Measurements from ENCODE around the gene WRNIP1.
"Not testable (repeated sequence)": the region's sequence is repeated elsewhere in the genome, so short reads cannot be mapped to it uniquely, and the experiment has no call there.

The WRNIP1 gene

DNA sequence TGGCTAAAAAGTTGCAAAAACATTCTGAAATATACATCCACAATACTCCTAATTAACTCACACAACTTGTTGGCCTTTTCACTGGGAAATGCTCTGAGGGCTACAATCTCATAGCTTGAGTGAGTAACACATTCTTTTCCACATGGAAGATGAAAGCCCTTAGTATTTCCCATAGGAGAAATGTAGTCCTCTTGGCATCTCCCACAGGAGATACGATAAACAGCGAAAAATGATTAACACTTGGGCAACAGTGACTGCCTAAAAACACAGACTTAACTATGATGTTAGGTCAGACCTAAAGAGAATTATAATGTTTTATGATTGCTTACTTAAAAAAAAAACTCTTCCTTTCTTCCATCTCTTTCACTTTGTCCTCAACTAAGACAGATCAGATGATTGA lies 23.4 kb upstream of the WRNIP1 start:
- DNase-seq = no peak

DNA sequence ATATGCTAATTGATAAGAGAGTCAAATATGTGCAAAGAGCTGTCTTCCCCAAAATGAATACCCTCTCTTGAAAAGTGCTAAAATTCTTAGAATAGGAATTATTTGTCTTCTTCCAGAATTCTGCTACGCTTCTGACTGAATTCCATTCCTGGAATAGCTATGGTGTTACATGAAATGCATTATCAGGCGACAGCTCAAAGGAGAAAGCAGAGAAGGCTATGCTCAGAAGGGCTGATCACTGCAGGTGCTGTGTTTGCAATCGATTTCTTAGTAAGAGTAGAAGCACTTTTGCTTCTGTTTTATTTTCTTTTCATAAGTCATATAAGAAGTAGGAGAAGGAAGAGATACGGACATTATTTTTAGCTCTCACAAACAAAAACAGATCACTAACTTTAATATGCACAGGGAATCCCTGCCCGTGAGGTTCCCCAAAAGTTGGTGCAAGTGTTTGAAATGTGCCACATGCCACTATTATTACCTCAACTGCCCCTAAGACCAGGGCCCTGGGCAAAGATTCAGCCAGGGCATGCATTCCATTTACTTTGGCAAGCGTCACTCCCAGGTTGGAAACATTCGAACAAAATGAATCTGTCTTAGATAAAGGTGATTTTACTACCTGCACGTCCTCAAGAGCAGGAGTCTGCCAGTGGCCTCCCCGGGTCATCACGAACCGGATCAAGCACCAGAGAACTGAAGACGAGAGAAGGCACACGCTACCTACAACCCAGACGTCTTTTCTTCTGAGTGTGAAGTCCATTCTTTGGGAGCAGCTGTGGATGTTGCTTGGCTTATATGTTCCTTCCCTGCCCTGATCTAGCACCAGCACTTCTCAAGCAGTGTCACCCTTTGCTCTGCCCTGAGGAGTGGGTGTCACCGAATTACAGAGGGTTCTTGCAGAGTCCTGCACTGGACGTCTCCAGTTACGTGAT lies 21.6 kb upstream of the WRNIP1 start:
- no peak for DNase-seq

DNA sequence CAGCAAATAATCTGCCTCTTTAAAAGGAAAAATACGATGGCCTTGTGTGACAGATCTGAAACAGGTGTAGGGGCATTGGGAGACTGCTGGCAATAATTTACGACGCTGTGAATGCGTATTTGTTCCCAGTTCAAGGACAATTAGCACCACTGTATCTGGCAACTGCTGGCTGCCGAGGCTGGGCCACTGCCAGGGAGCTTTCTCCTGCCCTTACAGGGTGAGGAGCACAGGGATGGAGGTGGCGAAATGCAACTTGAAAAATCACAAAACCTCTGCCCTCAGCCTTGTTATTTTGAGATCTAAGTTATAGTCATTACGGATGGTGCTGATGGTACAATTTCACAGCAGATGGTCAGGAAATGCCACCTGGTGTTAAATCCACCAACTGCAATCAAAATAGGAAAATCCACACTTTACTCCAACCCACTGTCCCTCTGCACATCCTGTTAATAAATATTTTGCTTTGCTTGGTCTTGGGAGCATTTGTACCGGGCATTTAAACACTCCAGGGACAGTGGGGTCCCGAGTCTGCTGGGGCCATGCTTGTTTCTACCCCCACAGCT lies 20.9 kb upstream of the WRNIP1 start:
- DNase-seq = peak; percentile 75

DNA sequence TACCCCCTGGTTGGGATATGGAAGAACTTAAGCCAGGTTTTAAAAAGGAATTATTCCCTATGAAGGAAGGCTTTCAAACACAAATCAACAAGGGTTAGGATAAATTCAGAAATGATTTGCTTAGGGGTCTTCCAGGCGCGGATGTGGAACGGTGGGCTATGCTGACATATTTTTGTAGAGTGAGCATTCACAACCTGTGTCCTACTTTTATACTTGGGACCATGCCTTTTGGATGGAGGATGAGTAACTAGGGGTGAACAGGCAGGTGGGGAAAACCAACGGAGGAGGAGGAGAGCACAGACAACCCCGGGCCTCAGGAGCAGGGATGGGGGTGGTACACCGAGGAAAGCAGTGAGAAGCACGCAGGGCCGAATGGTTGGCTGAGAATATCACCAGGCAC lies 20.4 kb upstream of the WRNIP1 start:
- no peak for DNase-seq

DNA sequence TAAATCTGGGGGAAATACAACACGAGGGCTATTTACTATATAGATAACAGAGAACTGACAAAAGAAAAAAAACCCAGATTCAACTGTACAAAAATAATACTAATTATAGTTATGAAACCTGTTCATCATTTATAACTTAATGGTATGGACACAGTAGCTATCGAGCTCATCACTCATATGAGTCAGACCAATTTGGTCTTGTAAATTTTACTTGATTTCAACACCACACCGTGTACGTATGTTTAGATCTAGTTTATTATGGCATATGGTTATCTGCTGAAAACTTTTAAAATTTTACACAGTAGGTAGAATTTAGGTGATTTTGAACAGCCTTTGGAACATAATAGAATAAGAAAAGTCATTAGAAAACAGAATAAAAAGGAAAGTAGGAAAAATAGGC lies 19.9 kb upstream of the WRNIP1 start:
- no peak for DNase-seq

DNA sequence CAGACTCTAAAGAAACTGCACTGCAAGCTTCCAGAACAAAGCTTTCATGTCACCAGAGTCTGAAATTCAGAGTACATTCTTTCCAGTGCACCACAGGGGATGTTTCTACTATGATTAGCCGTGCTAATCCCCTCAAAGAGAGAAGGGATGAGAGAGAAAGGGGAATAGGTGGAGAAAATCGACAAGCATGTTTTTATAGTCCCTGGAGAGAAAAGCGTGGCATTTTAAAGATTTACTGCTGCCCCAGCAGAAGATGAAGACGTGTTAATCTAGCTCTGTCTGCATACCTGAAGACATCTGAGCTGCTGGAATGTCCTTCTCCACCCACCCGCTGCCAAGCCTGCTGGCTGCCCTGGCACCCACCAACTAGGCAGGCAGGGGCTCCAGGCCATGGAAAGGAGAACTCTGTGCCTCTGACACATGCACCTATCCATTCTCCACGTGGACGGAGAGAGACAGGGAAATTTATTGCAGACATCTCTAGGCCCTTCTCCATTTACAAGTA lies 18.6 kb upstream of the WRNIP1 start:
- no peak for DNase-seq

DNA sequence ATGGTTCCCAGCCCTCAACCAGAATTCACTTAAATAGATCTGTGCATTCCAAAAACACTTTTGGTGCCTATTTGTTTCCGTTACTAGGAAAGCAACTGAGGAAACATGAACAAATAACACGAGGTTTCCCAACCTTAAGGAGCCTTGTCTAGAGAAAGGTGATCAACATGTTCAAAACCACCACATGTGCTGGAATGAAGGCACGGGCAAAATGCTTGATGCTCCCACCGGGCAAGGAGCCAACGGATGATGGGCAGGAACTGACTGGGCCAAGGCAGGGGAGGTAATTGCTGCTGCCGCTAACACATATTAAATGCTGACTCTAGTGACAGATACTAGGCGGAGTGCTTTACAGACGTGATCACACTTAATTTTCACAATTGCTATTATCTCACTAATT lies 17.0 kb upstream of the WRNIP1 start:
- DNase-seq = no peak

DNA sequence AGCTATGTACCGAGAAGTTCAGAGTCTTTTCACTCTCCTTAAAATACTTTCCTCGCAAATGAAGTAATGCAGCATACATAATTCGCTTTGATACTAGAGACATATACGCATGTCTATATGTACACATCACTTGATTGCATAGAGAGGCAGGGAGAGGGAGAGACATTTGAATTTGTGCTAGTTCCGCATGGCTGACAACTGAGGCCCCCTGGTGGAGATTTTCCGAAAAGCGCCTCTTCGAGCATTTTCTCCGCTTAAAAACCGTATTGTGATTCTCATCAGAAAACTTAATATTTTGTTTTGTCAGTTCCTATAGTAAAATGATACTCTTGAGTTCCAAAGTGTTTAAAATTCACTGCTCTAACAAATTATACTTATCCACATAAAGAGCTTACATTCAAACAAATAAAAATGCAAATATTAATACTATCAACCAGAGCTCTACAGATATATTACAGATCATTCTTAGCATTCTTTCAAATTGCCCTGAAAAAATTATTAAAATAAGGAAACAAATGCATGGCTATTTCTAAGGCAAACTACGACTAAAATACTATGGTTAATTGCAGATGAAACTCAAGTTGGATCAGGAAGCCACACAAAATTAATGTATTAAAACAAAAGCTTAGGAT lies 15.1 kb upstream of the WRNIP1 start:
- DNase-seq = peak; percentile 44

DNA sequence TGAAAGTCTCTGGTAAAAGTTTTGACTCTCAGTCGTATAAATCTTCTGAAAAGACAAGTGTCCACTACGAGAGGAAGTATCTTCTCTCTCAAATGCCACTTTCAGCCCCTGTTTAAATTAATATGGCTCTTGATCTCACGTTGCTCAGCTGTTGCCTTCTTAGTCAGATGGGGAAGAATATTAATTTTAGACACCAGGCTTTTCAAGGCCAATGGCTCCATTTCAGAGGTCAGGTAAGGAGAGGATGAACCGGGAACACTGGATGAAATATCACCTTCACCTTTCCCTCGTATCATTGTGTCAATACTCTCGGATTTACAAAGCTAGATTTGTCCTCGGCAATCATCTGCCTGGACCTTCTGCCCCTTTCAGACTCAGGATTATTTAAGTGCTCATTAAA lies 14.4 kb upstream of the WRNIP1 start, which contains the start of gene MYLK4:
TSS of gene MYLK4 (minus strand) at position 91 of the 400 bp plus-strand sequence. CDS start 1,628 bp downstream, outside the sequence.
- no peak for DNase-seq

DNA sequence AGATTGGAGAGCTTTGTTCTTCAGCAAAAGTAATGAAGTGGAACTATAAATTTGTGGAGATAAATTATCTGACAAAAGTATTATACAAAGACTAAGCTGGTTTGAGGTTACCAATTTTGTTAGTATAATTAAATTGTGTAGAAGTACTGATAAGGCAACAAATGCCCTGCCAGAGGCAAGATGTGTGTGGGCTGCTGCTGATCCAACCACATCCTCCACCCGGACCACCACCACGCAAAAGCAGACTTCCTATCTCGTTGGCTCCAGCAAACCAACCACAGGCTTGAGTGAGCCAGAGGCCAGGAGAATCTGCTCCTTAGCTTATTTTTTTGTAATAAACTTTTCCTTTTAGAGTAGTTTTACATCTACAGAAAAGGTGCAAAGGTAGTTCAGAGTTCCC lies 13.3 kb upstream of the WRNIP1 start:
- DNase-seq = no peak

DNA sequence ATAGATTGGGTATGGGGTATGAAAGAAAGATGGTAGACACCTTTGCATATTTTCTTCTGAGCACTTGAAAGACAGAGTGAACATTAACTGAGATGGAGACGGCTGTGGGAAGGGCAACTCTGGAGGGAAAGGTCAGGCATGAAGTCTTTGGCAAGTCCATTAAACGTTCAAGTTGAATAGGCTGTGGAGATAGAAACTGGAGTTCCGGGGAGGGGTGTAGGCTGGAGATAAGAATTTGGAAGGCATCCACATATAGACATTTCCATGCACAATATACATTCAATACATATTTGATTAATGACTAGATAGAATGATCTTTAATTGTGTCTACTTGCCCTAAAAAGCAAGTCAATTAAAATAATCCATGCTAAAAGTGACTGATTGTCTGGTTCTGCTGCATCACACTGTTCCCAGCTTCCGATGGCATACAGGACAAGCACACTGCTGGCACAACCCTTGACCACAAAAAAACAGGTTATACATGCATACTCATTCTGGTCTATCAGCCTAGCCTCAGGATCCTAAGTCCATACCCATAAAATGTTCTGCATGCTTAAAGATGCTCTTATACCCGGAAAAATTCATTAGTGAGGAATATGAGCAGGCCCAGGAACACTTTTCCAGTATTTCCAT lies 12.6 kb upstream of the WRNIP1 start:
- no peak for DNase-seq

DNA sequence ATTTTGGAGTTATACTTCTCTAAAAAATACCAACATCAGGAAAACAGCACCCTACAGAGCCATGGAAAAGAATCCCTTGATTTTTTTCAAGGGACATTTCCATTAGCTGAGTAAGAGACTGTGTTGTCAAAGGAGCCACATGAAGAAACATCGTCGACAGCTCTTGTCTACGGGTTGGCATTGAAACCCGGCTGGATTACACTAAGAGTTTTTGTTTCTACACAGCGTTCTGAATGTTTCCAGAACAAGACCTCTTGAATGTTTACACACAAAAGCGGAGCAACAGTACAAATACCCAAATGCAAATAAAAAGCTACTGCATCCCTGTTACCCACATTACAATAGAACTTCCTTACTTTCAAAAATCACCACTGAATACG lies 12.1 kb upstream of the WRNIP1 start:
- DNase-seq = peak; percentile 16

DNA sequence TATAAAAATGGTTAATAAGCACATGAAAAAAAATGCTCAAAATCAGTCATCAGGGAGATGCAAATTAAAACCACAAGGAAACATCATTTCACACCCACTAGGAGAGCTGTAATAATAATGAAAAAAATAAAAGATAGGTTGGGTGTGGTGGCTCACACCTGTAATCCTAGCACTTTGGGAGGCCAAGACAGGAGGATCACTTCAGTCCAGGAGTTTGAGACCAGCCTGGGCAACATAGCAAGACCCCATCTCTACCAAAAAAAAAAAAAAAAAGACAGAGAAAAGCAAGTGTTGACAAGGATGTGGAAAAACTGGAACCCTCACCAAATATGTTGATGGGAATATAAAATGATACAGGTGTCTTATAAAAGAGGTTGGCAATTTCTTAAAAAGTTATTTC lies 11.4 kb upstream of the WRNIP1 start:
- DNase-seq = no peak

DNA sequence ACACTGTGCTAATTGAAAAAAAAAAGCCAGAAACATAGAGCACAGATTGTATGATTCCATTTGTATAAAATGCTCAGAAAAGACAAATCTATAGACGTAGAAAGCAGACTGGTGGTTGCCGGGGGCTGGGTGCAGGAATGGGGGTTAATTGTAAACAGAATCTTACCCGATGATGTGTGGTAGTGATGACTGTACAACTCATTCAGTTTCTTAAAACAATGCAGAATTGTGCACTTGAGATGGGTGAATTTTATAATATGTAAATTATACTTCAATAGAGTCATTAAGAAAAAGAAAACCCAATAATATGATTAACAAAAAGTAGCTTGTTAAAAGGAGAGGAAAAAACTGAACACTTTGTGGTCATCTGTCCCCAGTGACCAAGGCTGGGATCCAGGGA lies 10.8 kb upstream of the WRNIP1 start:
- no peak for DNase-seq

DNA sequence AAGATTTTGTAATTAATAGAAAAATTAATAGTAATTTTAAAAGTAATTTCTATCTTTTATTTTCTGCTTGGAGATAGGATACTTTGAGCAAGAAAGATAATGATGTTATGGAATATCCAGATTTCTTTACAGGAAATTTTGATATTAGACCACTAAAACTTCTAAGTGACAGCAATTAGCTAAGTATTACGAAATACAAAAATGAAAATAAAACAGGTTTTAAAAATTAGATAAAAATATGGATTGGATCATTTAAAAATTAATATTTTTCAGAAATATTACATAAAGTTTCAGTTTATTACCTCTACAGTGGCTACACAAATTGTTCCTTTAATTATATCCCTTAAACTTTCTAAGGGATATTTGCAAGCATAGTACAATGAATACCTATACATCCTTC lies 10.3 kb upstream of the WRNIP1 start:
- no peak for DNase-seq

DNA sequence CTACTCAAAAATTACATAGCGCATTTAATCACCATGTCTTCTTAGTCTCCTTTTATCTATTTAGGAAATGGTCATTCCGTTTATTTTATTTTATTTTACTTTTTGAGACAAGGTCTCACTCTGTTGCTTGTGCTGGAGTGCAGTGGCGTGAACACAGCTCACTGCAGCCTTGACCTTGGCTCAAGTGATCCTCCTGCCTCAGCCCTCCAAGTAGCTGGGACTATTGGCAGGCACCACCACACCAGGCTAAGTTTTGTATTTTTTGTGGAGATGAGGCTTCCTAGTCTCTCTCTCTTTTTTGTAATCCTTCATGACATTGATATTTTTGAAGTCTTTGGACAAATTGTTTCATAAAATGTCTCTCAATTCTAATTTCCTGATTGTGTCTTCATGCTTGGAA lies 9.7 kb upstream of the WRNIP1 start:
- no peak for DNase-seq

DNA sequence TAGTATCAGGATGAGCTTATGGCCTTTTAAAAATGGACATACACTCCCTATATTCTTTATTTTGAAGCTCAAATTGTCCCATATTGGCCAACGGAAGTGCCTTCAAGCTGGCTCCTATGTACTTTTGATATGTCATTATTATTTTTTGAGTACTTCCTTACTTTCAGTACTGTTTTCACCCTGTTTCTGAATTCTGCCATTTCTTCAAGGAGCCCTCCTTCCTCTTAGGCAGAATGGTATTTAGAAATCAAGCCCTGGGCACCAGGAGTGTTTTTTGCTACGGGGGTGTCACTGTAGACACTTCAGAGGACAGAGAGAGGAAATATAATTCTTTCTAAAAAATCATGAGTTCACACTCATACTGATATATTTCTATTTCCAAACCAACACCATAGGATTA lies 9.0 kb upstream of the WRNIP1 start:
- no peak for DNase-seq

DNA sequence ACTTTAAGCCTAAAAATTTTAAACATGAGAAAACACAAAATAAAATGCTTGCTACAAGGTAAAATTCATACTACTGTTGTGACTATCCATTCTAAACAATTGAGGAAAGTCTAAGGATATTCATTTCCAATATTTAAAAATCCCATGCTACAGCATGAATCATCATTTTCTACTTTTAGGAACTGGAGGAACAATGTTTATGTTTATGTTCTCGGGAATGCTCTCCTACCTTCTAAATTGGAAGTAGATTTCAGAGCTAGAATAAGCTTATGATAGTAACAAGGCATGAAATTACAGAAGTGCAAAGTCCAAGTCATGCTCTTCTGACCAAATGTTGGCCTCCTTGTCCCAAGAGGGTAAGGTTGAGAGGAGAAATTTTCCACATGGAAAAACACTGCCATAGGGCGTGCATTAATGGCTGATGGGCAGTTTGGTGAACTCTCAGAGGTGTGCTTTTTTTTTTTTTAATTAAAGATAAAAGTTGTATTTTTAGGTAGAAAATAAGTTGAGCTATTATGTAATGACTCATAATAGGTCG lies 8.4 kb upstream of the WRNIP1 start:
- no peak for DNase-seq

DNA sequence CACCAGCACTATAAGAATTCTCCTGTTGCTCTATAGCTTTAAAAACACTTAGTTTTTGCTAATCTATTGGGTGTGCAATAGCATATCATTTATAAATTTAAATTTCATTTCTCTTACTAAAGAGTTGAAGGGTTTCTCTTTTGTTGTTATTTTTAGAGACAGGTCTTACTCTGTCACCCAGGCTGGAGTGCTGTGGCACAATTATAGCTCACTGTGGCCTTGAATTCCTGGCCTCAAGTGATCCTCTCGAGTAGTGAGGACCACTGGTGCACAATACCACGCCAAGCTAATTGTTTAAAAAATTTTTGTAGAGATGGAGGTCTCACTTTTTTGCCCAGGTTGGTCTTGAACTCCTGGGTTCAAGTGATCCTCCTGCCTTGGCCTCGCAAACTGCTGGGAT lies 6.2 kb upstream of the WRNIP1 start:
- DNase-seq = no peak

DNA sequence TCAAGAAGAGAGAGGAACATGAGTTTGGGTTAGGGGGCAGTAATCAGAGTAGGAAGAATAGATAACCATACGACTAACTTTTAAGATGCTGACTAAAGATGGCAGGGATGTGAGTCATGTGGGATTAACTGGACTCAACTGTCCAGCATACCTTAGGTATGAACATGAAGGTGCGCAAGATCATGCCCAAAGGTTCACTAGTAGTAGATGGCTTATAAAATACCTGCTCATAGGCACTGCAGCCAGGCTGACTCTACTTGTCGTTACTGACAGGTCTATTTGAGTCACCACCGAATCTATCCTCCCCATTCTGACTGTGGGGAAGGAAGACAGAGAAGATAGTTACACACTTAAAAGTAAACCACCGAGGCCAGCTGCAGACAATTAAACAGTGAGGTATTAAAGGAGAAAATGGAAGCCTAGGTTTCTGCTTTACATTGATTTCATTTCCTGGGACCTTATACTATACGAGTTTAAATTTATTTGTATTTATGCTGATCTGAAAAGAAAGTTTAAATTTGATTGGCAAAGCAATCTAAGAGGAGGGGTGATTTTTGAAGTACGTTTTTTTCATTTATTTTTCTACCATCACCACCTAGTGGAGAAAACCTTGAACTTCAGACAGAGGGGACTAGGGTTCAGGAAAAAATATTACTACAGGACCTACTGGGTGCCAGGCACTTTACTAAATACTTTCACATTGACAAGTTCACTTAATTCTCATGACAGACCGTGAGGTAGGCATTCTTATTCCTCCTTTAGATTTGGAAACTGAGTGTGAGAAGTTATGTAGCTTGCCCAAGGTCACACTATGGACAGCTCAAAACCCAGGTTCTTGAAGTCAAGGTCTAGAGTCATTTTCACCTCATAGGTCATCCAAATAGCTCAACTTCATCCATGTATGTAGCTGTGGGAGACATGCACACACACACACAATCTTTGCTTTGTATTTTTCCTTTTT lies 4.0 kb upstream of the WRNIP1 start:
- DNase-seq = no peak

DNA sequence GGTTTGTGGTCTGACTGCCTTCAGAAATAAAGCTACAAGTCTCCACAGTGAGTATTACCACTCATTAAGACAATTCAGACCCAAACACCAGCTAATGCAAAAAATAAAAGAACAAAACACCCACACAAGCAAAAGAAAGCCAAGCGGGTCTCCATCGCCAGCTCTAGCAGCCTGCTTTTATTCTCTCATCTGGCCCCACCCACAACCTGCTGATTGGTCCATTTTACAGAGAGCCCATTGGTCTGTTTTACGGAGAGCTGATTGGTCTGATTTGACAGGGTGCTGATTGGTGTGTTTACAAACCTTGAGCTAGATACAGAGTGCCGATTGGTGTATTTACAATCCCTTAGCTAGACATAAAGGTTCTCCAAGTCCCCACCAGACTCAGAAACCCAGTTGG lies 2.3 kb upstream of the WRNIP1 start:
- DNase-seq = not testable (repeated sequence)

DNA sequence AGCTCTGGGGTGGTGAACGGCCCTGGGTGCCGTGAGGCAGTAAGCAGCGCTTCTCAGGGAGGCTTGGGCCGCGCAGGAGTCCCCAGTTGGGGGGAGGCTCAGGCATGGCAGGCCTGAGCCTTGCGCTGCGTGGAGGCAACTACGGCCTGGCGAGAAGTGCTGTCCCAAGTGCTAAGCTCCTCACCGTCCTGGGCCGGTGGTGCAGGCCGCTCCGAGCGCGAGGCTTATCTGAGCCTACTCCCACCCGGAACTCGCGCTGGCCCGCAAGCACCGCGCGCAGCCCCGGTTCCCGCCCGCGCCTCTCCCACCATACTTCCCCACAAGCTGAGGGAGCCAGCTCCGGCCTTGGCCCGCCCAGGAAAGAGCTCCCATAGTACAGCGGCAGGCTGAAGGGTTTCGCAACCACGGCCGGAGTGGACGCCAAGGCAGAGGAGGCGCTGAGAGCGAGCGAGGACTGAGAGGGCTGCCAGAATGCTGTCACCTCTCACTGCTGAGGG lies 1.8 kb upstream of the WRNIP1 start:
- DNase-seq = peak; percentile 45
